HEK293 (cell line): ENCODE results near the gene TNFAIP1.

ENCODE experiments used
- CTCF ChIP-seq: fragments of 450-650 bp; formaldehyde crosslinking; IDR thresholded peaks from 2 replicates; pipeline ENCODE4 v1.5.1; 2016; ENCODE audit warnings: missing biosample characterization, missing genetic modification characterization
- KLF16 ChIP-seq: fragments of 450-650 bp; formaldehyde crosslinking; IDR thresholded peaks from 2 replicates; pipeline ENCODE4 v1.5.1; 2017; ENCODE audit warnings: missing biosample characterization, missing genetic modification characterization
- TCF7L2 ChIP-seq: IDR thresholded peaks from 2 replicates; pipeline ENCODE4 v1.6.1; 2011; ENCODE audit warnings: low read depth, mild to moderate bottlenecking, inconsistent platforms, low read length, moderate library complexity, borderline replicate concordance
- ZNF121 ChIP-seq: fragments of 450-650 bp; formaldehyde crosslinking; IDR thresholded peaks from 2 replicates; pipeline ENCODE4 v1.5.1; 2016; ENCODE audit warnings: missing biosample characterization, missing genetic modification characterization
- TF ChIP-seq, protein P1 (sequence below): fragments of 450-650 bp; formaldehyde crosslinking; IDR thresholded peaks from 2 replicates; pipeline ENCODE4 v1.5.1; 2017; ENCODE audit warnings: missing biosample characterization, missing genetic modification characterization

DNA sequence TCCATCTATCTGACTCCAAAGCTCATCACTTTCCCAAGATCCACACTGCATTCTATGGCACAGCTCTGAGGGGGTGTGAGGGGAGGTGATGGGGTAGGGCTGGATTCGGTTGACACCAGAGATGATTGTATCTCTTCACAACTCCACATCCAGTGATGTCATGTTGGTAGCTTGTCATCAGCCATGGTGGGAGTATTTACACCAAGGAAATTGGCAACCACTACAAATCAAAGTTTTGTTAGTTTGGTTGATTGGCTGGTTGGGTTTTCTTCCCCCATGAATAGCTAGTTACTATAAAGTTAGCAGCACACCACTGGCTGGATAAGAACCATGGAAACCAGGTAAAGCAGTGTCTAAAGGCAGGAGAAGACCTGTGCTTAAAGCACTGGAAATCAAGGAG, 55.4 kb downstream of the TNFAIP1 start:
- TF ChIP-seq CTCF (tag by site-specific recombination) (no peak), ZNF121 (tag by site-specific recombination) (no peak), TCF7L2 (no peak), KLF16 (tag by site-specific recombination) (no peak)
- TF ChIP-seq, protein P1, sequence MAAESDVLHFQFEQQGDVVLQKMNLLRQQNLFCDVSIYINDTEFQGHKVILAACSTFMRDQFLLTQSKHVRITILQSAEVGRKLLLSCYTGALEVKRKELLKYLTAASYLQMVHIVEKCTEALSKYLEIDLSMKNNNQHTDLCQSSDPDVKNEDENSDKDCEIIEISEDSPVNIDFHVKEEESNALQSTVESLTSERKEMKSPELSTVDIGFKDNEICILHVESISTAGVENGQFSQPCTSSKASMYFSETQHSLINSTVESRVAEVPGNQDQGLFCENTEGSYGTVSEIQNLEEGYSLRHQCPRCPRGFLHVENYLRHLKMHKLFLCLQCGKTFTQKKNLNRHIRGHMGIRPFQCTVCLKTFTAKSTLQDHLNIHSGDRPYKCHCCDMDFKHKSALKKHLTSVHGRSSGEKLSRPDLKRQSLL, result no peak
